Activated T-cell treated with anti-CD3 and anti-CD28 coated beads for 1 hour (primary cell): ENCODE data around the gene FZD1.
"Not testable (repeated sequence)": the region's sequence is repeated elsewhere in the genome, so short reads cannot be mapped to it uniquely, and the experiment has no call there.

ENCODE experiments used
- DNase-seq: peaks from one replicate; pipeline ENCODE4 v3.0.0-alpha.2; 2020; ENCODE audit warnings: low read depth

The FZD1 gene

DNA sequence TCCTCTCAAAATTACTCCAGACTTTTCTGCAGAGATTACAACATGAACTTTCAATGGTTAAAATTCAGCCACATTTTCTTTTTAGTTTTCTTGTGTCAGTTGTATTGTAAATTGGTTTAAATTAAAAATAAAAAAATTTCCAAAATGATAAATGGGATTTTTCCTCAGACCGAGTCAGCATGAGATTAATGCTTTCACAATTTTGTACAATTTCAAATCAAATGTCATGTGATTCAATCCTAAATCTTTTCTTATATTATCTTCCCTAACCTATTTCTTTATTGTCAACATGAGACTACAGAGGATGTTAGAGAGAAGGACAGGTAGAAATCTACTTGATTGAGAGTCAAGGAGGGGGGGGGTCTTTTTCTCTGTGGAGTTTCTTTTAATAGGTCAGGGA lies 33.7 kb downstream of the FZD1 start:
- DNase-seq: no peak

DNA sequence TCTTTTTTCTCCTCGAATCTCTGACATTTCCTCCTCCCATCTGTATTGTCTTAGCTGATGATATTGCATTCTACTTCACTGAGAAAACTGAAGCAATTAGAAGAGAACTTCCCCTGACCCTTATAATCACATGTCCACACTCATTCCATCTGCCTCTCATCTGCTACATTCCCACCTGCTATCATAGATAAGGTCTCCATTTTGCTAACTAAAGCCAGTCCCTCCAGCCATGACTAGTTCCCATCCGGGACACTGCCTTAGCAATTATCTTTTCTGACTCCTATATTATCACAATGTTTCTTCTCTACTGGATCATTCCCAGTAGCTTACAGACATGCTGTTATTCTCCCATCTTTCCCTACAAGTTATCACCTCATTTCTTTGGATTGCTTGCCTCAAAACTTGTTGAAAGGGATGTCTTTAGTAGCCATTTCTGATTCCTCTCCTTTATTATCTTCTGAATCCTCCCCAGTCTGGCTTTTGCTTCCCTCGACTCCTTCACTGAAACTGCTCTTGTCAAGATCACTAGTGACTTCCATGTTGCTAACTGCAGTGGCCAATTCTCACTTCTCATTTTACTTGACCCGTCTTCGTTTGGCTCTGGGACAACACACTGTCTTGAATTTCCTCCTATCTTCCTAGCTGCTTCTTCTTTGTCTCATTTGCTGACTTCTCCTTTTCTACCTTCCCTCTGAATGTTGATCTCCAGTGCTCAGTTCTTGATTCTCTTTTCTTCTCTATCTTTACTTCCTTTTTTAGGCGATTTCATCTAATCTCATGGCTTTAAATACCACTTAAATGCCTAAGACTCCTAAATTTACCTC lies 35.9 kb downstream of the FZD1 start:
- no peak for DNase-seq

DNA sequence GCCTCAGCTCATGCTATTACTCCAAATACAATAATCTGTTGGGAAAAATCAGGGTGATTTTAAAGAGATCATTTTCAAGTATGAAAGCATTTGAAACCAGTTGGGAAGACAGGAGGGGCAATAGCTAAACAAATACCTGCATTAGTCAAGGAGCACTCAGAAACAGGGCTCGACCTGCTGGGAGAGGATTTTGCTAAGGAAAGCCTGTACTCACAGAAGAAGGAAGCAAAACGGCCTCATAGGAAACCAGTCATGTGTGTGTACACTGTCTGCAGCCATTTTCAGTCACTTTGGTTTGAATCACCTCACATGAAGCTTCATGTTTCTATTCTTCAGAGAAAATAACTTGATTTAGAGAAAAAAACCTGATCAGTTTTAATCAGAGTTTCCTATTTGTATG lies 38.6 kb downstream of the FZD1 start:
- no peak for DNase-seq

DNA sequence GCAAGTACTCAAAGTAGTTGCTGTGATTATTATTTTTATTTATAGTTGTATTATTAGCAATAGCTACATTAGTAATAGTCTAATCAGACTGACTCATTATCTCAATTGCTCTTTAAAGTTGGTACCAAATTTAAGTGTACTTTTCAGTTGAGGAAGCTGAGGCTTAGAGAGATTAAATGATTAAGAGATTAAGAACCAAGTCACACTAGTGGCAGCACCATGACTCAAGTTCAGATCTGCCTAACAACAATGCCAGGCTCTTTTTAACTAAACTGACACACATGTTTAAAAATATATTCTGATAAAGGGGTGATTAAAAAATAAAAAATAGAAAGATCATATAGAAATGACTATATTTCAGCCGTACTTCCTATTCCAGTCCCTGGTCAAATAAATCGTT lies 42.0 kb downstream of the FZD1 start:
- DNase-seq: no peak

DNA sequence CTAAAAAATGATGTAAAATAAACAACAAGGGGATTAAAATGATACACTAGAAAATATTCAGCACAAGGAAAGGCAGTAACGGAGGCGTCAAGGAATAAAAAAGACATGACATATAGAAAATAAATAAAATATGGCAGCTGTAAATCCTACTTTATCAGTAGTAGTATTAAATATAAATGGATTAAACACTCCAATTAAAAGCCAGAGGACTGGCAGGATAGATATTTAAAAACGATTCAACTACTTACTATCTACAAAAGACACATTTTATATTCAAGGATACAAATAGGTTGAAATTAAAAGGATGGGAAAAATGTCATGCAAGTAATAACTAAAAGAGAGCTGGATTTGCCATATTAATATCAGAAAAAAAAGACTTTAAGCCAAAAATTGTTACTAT lies 43.2 kb downstream of the FZD1 start:
- no peak for DNase-seq

DNA sequence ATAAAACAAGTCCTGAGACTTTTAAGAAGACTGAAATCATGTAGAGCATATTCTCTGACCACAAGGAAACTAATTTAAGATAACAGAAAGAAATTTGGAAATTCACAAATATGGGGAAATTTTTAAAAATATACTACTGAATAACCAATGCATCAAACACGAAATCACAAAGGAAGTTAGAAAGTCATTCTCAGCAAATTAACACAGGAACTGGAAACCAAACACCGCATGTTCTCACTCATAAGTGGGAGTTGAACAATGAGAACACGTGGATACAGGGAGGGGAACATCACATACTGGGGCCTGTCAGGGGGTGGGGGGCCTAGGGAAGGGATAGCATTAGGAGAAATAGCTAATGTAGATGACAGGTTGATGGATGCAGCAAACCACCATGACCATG lies 44.0 kb downstream of the FZD1 start:
- not testable (repeated sequence) for DNase-seq

DNA sequence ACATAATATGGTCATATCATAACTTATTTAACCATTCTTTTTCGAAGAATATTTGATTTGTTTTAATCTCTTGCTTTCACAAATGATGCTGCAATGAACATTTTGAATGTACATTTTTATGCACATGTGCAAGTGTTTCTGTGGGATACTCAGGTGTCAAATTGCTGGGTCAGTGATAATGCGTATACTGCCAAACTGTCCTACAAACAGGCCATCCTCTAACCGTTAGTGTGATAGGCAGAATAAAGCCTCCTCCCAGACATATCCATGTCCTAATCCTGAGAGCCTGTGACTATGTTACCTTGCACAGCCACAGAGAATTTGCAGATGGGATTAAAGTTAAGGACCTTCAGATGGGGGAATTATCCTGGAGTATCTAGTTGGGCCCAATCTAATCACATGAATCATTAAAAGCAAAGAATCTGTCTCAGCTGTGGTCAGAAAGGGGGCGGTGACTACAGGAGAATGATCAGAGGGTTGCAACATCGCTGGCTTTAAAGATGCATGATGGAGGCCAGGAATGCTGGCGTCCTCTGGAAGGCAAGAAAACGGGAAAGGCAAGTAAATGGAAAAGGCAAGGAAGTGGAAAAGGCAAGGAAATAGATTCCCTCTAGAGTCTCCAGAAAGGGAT lies 46.7 kb downstream of the FZD1 start:
- DNase-seq: no peak

DNA sequence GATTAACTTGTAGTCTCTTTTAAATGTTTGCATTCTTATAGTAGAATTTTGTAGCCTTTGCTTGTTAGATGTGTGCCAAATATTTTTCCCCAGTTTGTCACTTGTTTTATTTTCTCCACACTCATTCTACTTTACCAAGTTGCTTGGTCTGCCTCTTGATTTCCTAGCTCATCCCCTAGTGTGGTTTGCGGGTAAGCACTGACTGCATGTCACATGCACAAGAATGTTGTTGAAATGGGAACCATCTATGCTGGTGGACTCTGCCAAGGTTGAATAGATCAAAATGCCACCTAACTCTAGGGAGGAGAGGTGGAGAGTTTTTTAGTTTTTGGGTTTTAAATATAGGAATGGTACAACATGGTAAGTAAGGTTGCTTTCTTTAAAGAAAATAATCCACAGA lies 47.6 kb downstream of the FZD1 start:
- DNase-seq: no peak

DNA sequence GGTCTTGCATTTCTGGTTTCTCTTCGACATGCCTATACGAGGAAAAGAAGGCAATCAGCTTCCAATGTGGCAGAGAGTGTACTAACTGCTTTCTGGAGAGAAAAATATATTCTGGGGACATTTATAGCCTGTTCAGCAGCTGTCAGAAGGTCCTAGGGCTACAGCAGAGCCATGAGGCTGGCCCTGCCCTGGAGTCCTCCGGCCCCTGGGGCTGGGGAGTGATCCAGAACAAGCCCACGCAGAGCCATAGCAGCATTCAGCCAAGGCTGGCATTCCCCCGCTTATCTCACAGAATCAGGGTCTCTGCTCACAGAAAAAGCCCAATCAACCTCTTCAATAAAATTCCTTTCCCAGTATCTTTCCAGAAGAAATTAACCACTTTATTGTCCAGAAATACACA lies 48.9 kb downstream of the FZD1 start:
- no peak for DNase-seq

DNA sequence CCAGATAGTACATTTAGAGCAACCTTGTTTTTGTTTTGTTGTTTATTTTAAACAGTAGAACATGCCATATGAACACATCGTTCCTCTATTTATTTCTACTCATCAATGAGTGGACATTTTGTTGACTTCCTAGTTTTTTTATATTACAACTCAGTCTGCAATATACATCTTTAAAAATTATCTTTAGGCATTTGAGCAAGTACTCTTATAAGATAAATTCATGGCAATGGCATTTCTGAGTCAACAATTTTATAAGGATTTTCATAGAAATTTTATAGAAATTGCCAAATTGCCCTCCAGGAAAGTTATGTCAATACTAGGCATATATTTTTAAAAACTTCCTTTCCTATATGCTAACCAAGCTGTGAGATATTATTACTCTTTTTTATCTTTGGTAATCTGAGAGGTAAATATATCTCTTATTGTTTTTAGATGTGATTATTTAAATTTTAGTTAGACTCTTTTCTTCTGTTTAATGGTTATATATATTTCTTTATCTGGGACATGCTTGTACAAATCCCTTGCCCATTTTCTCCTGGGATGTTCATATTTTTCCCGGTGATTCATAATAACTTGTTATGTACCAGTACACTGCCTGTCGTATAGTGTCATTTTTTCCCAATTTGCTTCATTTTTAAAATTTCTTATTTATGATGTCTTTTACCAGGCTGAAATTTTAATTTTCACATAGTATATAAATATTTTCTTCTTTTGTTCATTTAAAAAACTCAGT lies 50.5 kb downstream of the FZD1 start:
- DNase-seq: no peak

DNA sequence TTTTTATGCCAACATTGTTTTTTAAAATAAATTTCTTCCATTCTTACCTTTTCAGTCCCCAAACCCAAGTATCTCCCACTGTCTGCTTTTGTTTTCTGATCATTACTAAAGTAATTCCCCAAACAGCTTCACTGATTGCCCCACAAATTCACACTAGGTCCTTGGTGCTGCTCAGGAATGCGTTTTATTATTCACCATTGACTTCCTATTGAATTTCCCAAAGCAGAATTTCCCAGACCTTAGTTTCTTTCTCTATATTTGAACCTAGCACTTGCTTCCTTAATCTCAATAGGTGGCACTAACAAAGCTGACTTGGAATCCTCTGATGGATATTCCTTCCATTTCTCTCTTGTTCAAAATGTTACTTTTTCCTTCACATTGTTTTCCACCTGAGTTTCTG lies 52.2 kb downstream of the FZD1 start:
- no peak for DNase-seq

DNA sequence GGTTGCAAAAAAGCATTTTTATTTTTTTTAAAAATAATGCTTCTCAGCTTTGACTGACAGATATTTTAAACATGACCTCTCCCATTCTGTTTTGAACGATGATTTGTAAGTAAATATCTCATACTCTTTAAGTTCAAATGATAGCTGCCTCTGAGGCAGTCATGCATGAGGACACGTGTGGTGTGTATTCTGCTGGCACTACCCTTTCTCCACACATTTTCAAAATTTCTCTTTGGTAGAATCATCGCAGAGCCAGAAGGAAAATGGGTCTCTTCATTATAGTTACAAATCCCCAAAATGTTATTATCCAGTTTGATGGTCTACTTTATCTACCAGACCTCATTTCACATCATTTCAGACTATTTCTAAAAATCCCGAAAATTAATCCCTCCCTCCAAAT lies 55.1 kb downstream of the FZD1 start:
- DNase-seq: no peak

DNA sequence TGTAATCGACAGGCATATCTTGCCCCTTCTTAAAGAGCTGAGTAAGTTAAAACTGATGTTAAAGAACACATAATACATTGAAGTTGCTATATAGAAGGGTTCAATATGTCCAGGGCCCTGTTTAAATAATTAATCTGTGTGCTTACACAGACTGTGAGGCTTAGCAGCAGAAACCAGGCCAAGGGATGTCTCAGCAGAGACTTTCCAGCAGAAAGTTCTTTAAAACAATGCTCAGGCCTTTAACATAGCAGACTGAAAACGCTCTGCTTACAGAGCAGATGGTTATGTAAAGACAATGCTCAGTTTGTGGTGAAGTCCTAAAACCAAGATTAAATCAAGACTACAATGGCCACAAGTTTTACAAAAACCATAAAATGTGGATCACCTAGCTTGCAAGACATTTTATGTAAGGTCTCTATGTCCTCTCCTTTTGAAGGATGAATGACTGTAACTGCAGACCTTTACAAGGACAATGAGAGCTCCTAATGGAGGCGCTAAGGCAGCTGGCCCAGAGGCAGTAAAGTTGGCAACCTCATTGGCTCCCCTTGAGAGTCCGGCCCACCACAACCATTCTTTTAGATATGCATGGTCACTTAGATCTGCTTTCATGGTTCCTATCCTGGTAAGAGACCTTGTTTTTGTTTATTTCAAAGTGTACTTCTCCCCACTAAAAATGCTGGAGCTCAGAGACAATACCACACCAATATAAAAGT lies 56.3 kb downstream of the FZD1 start:
- no peak for DNase-seq
